ENCODE measurements around the gene ISCU. TPM values are rescaled to one million over a fixed set of nuclear protein-coding genes. Genes with fewer than 3 reads are reported as not detected.

ISCU gene
- total and polyA plus RNA-seq, 5 donors: 276 to 457 (median 320) TPM

DNA sequence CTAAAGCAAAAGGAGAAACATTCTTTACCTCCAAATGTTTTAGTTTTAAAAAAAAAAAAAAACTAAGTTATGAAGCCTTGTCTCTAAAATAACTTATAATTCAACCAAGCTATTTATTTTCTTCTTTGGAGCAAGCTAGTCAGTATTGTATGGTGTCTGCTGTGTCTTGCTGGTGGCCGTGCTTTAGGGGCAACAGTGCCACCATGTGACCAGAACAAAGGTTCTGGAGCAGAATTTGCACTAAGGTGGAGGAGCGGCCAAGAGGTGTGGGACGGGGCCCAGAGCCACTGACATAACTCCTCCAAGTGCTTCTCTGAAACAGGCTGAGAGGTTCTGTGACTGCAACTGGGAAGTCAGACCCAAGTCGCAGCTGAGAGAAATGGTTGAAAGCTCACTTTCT lies 42.8 kb upstream of the ISCU start:
- peaks cover 4% of the 10 kb centered on the region for H3K4me1 ChIP-seq (ENCODE audit: control insufficient read depth, insufficient read depth, low read length)
- DNase-seq: no peak
- no peaks in the 10 kb centered on the region for H3K9me3 ChIP-seq (ENCODE audit: control insufficient read depth, low read length)
- no peak overlapping the region for H3K4me3 ChIP-seq (ENCODE audit: low read length)
- intact Hi-C loops (cut with DNase I): no loop called here
- H3K27ac ChIP-seq (ENCODE audit: low read length): no peak overlapping the region
- H3K27me3 ChIP-seq (ENCODE audit: control insufficient read depth, insufficient read depth): no peaks in the 10 kb centered on the region
- 60% methylated on average over 4 of the region's 4 CpGs for WGBS
- no peak for ATAC-seq

DNA sequence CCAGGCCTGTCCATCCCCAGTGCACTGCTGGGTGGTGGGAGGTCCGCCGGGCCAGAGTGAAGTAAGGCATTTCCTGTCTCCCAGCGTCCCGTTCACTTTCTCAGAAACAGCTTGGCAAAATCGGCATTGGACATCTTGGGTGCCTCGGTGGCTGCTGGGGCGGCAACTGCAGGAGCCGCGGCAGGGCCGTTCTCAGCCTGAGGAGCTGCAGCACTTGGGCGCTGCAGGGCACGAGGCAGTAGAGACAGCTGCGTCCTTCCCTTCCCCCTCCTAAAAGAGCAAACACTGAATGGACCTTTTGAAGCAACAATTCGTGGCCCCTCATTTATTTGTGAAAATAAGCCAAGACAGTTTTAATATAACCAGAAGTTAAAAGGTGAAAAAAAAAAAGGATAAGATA lies 39.0 kb upstream of the ISCU start:
- intact Hi-C loops (cut with DNase I): no loop called here
- DNase-seq (no peak), ATAC-seq (no peak)
- Histone ChIP-seq H3K4me1 (ENCODE audit: control insufficient read depth, insufficient read depth, low read length) (no peaks in the 10 kb centered on the region), H3K9me3 (ENCODE audit: control insufficient read depth, low read length) (no peaks in the 10 kb centered on the region), H3K4me3 (ENCODE audit: low read length) (no peak overlapping the region), H3K27ac (ENCODE audit: low read length) (no peak overlapping the region), H3K27me3 (ENCODE audit: control insufficient read depth, insufficient read depth) (no peaks in the 10 kb centered on the region)
- WGBS: 86% methylated on average over 14 of the region's 14 CpGs

DNA sequence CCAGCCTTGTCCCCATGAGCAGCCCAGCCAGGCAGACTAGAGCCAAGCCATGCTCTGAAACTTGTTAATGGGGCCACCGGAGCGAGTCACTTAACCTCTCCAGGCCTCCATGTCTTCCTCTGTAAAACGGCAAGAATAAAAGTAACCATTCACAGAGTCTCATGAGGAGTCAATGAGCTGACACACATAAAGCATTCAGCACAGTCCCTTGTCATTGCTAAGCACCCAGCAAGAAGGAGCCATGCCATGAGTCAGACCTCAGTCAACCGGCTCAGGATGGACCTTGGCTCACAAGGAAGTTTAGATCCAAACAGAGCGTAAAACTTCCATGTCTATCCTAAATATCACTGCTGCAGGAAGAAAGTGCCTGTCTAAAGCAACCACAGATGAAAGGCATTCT lies 36.7 kb upstream of the ISCU start:
- DNase-seq (no peak), ATAC-seq (no peak)
- intact Hi-C loops (cut with DNase I): no loop called here
- 90% methylated on average over 5 of the region's 5 CpGs for WGBS
- Histone ChIP-seq H3K9me3 (ENCODE audit: control insufficient read depth, low read length) (no peaks in the 10 kb centered on the region), H3K4me1 (ENCODE audit: control insufficient read depth, insufficient read depth, low read length) (no peaks in the 10 kb centered on the region), H3K27me3 (ENCODE audit: control insufficient read depth, insufficient read depth) (no peaks in the 10 kb centered on the region), H3K27ac (ENCODE audit: low read length) (no peak overlapping the region), H3K4me3 (ENCODE audit: low read length) (no peak overlapping the region)

DNA sequence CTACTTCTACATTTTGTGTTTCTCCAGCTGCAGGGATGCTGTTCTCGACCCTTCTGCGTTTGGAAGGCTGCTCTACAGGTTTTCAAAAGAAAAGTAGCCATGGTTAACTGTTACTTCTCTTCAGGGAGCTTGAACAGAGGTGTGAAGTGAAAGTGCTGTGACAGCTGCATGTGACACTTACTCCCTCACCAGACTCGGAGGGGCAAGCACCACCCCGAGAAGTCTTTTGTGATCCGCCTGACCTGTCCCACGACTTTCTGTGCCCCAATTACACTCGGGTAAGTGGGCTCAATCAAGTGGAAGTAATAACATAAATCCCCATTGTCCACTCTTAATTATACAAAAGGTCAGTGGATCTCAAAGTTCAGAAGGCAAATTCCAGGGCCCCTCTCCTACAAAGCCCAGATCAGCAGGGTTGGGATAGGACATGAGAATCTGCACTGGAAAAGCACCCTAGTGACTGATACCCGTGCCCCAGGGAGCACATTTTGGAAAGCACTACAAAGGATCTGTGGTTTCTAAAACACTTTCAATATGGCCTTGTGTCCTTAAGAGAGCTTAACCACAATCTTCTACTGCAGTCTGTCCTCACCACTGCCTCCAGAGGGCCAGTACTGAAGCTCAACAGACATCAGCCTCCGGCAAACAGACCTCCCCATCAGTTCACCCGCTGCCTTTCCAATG lies 35.8 kb upstream of the ISCU start:
- 68% methylated on average over 10 of the region's 10 CpGs for WGBS

DNA sequence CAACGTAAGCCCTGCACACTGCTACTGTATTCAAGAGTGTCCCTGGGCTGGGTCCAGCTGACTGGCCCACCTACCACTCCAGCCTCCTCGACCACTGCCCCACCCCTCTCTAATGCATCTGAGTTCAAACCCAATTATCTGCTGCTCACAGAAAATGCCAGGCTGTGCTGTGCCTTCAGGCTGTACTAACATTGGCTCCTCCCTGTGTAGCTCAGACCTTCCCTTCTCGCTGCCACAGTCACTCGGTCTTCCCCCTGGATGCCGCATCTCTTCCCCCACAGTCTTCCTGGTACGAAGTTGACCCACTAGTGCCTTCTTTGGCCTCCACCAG lies 35.3 kb upstream of the ISCU start:
- Histone ChIP-seq H3K27me3 (ENCODE audit: control insufficient read depth, insufficient read depth) (no peaks in the 10 kb centered on the region), H3K27ac (ENCODE audit: low read length) (no peak overlapping the region), H3K4me1 (ENCODE audit: control insufficient read depth, insufficient read depth, low read length) (no peaks in the 10 kb centered on the region), H3K9me3 (ENCODE audit: control insufficient read depth, low read length) (no peaks in the 10 kb centered on the region), H3K4me3 (ENCODE audit: low read length) (no peak overlapping the region)
- intact Hi-C loops (cut with DNase I): no loop called here
- WGBS: 81% methylated on average over 6 of the region's 6 CpGs
- ATAC-seq (no peak), DNase-seq (no peak)

More for the DNA sequence above, 35.8 kb upstream of the ISCU start:
- ATAC-seq: no peak
- H3K4me3 ChIP-seq (ENCODE audit: low read length): no peak overlapping the region
- no peaks in the 10 kb centered on the region for H3K27me3 ChIP-seq (ENCODE audit: control insufficient read depth, insufficient read depth)
- intact Hi-C loops (cut with DNase I): no loop called here
- no peak for DNase-seq
- no peak overlapping the region for H3K27ac ChIP-seq (ENCODE audit: low read length)
- no peaks in the 10 kb centered on the region for H3K9me3 ChIP-seq (ENCODE audit: control insufficient read depth, low read length)
- H3K4me1 ChIP-seq (ENCODE audit: control insufficient read depth, insufficient read depth, low read length): no peaks in the 10 kb centered on the region

DNA sequence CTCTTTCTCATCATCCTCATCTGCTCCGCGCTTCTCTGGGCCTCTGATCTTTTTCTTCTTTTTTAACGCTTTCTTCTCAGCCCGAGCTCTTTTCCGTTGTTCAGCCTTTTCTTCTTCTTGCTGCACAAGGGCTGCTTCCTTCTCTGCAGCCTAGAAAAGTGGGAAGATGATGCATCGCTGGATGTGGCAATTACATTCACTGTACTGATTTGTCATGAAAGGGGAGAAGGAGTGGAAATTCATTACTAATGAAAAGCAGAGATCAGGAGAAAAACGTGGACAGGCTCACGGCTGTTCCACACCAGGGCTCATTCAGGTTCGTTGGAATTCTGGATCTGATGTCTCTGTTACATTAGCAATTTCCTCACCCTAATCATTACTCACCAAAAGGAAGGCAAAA lies 32.2 kb upstream of the ISCU start:
- no peak for ATAC-seq
- no peaks in the 10 kb centered on the region for H3K27me3 ChIP-seq (ENCODE audit: control insufficient read depth, insufficient read depth)
- H3K9me3 ChIP-seq (ENCODE audit: control insufficient read depth, low read length): no peaks in the 10 kb centered on the region
- H3K4me3 ChIP-seq (ENCODE audit: low read length): no peak overlapping the region
- DNase-seq: no peak
- intact Hi-C loops (cut with DNase I): no loop called here
- no peak overlapping the region for H3K27ac ChIP-seq (ENCODE audit: low read length)
- H3K4me1 ChIP-seq (ENCODE audit: control insufficient read depth, insufficient read depth, low read length): no peaks in the 10 kb centered on the region
- 93% methylated on average over 9 of the region's 9 CpGs for WGBS

DNA sequence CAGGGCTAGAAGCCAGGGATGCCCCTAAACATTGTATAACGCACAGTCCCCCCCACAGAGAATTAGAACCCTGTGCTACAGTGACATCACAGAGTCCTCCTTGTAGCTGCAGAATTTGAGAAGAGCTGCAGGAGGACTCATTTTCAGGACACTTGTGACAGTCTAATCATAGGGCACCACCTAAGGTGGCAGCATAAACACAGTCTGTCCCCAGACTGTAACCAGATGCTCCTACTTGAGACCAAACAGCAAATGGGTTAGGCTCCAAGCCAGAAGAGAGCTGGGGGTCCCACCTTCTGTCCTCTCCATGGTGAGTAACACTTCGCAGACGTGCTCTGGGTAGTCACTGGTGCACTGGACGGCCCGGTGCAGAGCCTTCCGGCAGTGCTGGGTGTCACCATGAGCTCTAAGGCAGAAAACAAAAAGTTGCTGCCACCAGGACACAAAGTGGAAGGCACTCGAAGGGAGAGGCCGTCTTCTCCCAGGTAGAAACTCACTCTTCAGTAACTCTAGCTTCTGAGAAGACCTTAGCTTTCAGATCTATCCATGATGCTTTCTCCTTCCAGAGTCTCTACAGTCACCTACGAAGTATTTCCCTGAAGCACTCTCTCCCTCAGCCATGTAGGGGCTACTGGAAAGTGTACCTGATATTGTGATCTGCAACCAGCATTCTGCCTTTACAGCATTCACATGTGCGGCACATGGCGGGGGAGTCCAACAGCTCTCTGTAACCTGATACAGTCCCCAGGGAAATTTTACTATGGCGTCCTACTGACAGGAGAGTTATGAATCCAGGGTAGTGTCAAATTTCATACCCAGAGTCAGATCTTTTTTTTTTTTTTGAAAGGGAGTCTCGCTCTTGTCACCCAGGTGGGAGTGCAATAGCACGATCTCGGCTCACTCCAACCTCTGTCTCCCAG lies 30.2 kb upstream of the ISCU start:
- ATAC-seq (no peak), DNase-seq (no peak)
- intact Hi-C loops (cut with DNase I): no loop called here
- no peaks in the 10 kb centered on the region for H3K9me3 ChIP-seq (ENCODE audit: control insufficient read depth, low read length)
- no peak overlapping the region for H3K27ac ChIP-seq (ENCODE audit: low read length)
- 93% methylated on average over 15 of the region's 15 CpGs for WGBS
- H3K4me3 ChIP-seq (ENCODE audit: low read length): no peak overlapping the region
- no peaks in the 10 kb centered on the region for H3K27me3 ChIP-seq (ENCODE audit: control insufficient read depth, insufficient read depth)
- H3K4me1 ChIP-seq (ENCODE audit: control insufficient read depth, insufficient read depth, low read length): no peaks in the 10 kb centered on the region

DNA sequence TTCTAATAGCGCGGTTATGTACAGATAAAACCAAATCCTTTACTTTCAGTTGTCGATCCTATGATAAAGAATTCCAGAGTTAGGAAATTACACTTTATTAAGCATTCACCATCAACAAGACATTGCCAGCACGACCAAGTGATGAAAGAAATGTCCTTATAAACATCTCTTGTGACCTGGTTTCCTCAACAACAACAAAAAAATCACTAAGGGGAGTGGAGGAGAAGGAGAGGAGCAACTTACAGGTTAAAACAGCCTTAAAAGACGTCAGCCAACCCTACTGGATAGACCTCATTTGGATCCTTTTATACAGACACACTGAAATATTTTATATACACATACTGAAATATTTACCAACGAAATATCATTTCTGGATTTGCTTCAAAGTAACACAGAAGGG lies 24.2 kb upstream of the ISCU start:
- Histone ChIP-seq H3K9me3 (ENCODE audit: control insufficient read depth, low read length) (no peaks in the 10 kb centered on the region), H3K27me3 (ENCODE audit: control insufficient read depth, insufficient read depth) (no peaks in the 10 kb centered on the region), H3K4me1 (ENCODE audit: control insufficient read depth, insufficient read depth, low read length) (no peaks in the 10 kb centered on the region), H3K27ac (ENCODE audit: low read length) (no peak overlapping the region), H3K4me3 (ENCODE audit: low read length) (no peak overlapping the region)
- 74% methylated on average over 6 of the region's 6 CpGs for WGBS
- intact Hi-C loops (cut with DNase I): no loop called here
- ATAC-seq (no peak), DNase-seq (no peak)

DNA sequence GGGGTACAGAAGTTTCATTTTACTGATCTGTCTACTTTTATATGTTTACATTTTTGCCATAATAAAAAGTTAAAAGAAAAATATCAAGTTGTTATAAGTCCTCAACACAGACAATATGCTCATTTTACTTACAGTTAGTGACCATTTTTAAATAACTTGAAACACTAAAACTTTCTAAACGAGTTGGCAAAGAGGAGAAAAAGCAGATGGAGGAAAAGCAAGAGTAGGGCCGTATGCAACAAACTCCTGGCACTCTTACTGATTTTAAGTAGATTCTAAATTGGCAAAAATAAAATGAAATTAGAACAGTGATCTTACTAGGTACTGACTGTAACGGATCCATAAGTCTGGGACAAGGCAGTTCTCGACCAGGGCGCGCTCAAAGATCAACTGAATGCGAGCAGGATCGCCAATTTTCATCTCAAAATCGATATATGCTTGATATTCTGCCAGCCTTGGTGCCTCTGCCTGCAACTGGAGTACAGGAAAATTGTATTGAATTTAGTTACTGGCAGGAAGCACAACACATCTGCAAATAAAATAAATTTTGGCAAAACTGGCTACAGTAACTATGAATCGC lies 23.7 kb upstream of the ISCU start:
- Histone ChIP-seq H3K27me3 (ENCODE audit: control insufficient read depth, insufficient read depth) (no peaks in the 10 kb centered on the region), H3K27ac (ENCODE audit: low read length) (no peak overlapping the region), H3K9me3 (ENCODE audit: control insufficient read depth, low read length) (no peaks in the 10 kb centered on the region), H3K4me3 (ENCODE audit: low read length) (no peak overlapping the region), H3K4me1 (ENCODE audit: control insufficient read depth, insufficient read depth, low read length) (no peaks in the 10 kb centered on the region)
- 92% methylated on average over 10 of the region's 10 CpGs for WGBS
- no peak for DNase-seq
- intact Hi-C loops (cut with DNase I): no loop called here
- no peak for ATAC-seq

DNA sequence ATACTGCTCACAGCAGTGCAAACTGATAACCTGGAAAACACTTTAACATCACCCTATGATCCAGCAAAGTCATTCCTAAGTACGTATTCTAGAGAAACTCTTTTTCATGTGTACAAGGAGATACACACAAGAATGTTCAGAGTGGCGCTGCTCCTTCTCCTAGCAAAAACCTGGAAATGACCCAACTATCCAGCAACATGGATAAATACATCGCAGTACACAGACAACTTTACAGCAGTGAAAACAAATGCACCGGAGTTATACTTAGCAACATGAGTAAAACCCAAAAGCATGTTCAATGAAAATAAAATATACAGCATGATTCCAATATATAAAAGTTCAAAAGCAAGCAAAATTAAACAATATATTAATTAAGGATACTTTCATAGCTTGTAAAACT lies 20.1 kb upstream of the ISCU start:
- 79% methylated on average over 4 of the region's 4 CpGs for WGBS
- Histone ChIP-seq H3K4me1 (ENCODE audit: control insufficient read depth, insufficient read depth, low read length) (no peaks in the 10 kb centered on the region), H3K9me3 (ENCODE audit: control insufficient read depth, low read length) (no peaks in the 10 kb centered on the region), H3K27ac (ENCODE audit: low read length) (no peak overlapping the region), H3K27me3 (ENCODE audit: control insufficient read depth, insufficient read depth) (no peaks in the 10 kb centered on the region), H3K4me3 (ENCODE audit: low read length) (no peak overlapping the region)
- DNase-seq (no peak), ATAC-seq (no peak)
- intact Hi-C loops (cut with DNase I): no loop called here

DNA sequence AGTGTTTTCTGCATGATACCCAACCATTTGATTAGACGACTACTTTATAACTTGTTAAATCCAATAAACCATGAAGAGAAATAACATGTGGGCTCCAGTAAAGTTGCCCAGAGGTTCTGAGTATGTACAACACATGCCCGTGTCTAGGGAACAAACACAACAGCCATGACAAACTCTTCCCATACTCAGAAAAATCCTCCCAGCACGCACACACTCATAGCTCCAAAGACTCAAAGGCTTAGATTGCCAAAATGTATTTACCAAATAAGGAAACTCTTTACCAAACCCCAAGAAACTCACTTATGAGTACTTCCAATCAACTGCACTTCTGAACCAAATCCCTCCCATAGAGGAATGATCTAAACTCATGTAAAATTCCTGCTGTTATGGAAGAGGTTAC lies 18.7 kb upstream of the ISCU start:
- H3K9me3 ChIP-seq (ENCODE audit: control insufficient read depth, low read length): no peaks in the 10 kb centered on the region
- H3K4me1 ChIP-seq (ENCODE audit: control insufficient read depth, insufficient read depth, low read length): no peaks in the 10 kb centered on the region
- intact Hi-C loops (cut with DNase I): no loop called here
- H3K27me3 ChIP-seq (ENCODE audit: control insufficient read depth, insufficient read depth): no peaks in the 10 kb centered on the region
- H3K27ac ChIP-seq (ENCODE audit: low read length): no peak overlapping the region
- WGBS: 89% methylated on average over 3 of the region's 3 CpGs
- ATAC-seq (no peak), DNase-seq (no peak)
- no peak overlapping the region for H3K4me3 ChIP-seq (ENCODE audit: low read length)

All from right cardiac atrium (tissue), 5 donors.